ENCODE measurements around the gene FGD3.

Gene FGD3

DNA sequence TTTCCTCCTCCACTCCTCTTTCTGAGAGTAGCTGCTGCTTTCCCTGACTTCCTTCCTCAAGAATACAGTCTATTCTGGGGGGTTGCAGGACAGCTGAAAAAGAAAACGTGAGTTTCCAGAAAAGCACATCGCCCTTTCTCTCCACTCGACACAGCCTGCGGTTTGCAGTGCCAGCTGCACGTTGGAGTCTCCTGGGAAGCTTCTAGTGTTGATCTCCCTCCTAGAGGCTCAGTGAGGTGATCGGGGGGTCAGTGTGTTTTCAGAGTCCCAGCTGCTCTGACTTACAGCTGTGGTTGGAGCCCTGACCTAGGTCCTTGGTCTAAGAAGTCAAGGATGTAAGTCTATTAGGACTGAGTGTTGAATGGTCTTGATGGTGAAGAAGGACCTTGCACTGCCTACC, 86.2 kb downstream of the FGD3 start:
- Histone ChIP-seq H3K36me3 (ENCODE audit: insufficient read depth, low read length) (peaks cover 66% of the 10 kb centered on the region), H3K27ac (ENCODE audit: low read length) (no peak overlapping the region), H3K9me3 (ENCODE audit: insufficient read depth, low read length, severe bottlenecking) (no peaks in the 10 kb centered on the region), H3K27me3 (ENCODE audit: insufficient read depth, low read length, poor library complexity) (no peaks in the 10 kb centered on the region), H3K9ac (ENCODE audit: low read depth, low read length) (no peak overlapping the region), H3K79me2 (ENCODE audit: insufficient read depth, low read length) (no peaks in the 10 kb centered on the region), H4K20me1 (ENCODE audit: insufficient read depth, low read length) (0 out of 2 replicates have a peak, but pooled peaks cover 7% of the 10 kb centered on the region), H3K4me2 (ENCODE audit: insufficient read depth, low read length) (no peak overlapping the region), H2AFZ (ENCODE audit: low read depth, low read length) (no peak overlapping the region), H3K4me3 (ENCODE audit: low read depth in 1 of 2, low read length in 2 of 2) (no peak overlapping the region), H3K4me1 (ENCODE audit: insufficient read depth, low read length) (peaks cover 3% of the 10 kb centered on the region)
- ATAC-seq (ENCODE audit: insufficient read depth, low read depth): no peak
- no peak for DNase-seq
- TF ChIP-seq, protein P1, sequence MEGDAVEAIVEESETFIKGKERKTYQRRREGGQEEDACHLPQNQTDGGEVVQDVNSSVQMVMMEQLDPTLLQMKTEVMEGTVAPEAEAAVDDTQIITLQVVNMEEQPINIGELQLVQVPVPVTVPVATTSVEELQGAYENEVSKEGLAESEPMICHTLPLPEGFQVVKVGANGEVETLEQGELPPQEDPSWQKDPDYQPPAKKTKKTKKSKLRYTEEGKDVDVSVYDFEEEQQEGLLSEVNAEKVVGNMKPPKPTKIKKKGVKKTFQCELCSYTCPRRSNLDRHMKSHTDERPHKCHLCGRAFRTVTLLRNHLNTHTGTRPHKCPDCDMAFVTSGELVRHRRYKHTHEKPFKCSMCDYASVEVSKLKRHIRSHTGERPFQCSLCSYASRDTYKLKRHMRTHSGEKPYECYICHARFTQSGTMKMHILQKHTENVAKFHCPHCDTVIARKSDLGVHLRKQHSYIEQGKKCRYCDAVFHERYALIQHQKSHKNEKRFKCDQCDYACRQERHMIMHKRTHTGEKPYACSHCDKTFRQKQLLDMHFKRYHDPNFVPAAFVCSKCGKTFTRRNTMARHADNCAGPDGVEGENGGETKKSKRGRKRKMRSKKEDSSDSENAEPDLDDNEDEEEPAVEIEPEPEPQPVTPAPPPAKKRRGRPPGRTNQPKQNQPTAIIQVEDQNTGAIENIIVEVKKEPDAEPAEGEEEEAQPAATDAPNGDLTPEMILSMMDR (IDR thresholded peaks at IDR 0.05; ENCODE audit: borderline replicate concordance, extremely low read depth, low read length, poor library complexity, severe bottlenecking): no peak
- no peak for TF ChIP-seq EZH2 (IDR thresholded peaks at IDR 0.05; ENCODE audit: borderline replicate concordance, low read depth, low read length, severe bottlenecking)

DNA sequence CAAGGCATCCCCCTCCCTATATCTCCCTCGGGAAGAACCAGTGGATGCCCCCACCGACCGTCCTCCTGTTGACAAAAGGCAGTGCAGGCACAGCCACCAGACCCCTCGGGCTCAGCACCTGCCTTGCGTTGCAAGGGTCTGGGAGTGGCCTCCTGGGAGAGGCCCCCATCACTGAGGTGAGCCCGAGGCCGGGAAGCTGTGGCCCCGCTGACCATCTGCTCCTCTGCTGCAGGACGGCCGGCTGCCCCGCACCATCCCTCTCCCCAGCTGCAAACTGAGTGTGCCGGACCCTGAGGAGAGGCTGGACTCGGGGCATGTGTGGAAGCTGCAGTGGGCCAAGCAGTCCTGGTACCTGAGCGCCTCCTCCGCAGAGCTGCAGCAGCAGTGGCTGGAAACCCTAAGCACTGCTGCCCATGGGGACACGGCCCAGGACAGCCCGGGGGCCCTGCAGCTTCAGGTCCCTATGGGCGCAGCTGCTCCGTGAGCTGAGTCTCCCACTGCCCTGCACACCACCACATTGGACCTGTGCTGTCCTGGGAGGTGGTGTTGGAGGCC, 87.9 kb downstream of the FGD3 start:
- no peak for TF ChIP-seq EZH2 (IDR thresholded peaks at IDR 0.05; ENCODE audit: borderline replicate concordance, low read depth, low read length, severe bottlenecking)
- TF ChIP-seq, protein P1 (IDR thresholded peaks at IDR 0.05; ENCODE audit: borderline replicate concordance, extremely low read depth, low read length, poor library complexity, severe bottlenecking): no peak
- no peaks in the 10 kb centered on the region for H3K4me1 ChIP-seq (ENCODE audit: insufficient read depth, low read length)
- H3K27me3 ChIP-seq (ENCODE audit: insufficient read depth, low read length, poor library complexity): no peaks in the 10 kb centered on the region
- no peaks in the 10 kb centered on the region for H4K20me1 ChIP-seq (ENCODE audit: insufficient read depth, low read length)
- no peak overlapping the region for H3K27ac ChIP-seq (ENCODE audit: low read length)
- no peaks in the 10 kb centered on the region for H3K79me2 ChIP-seq (ENCODE audit: insufficient read depth, low read length)
- DNase-seq (no peak), ATAC-seq (ENCODE audit: insufficient read depth, low read depth) (no peak)
- H3K9ac ChIP-seq (ENCODE audit: low read depth, low read length): no peak overlapping the region
- peaks cover 55% of the 10 kb centered on the region for H3K36me3 ChIP-seq (ENCODE audit: insufficient read depth, low read length)
- no peak overlapping the region for H3K4me3 ChIP-seq (ENCODE audit: low read depth in 1 of 2, low read length in 2 of 2)
- no peaks in the 10 kb centered on the region for H3K9me3 ChIP-seq (ENCODE audit: insufficient read depth, low read length, severe bottlenecking)
- no peak overlapping the region for H3K4me2 ChIP-seq (ENCODE audit: insufficient read depth, low read length)
- H2AFZ ChIP-seq (ENCODE audit: low read depth, low read length): no peak overlapping the region

DNA sequence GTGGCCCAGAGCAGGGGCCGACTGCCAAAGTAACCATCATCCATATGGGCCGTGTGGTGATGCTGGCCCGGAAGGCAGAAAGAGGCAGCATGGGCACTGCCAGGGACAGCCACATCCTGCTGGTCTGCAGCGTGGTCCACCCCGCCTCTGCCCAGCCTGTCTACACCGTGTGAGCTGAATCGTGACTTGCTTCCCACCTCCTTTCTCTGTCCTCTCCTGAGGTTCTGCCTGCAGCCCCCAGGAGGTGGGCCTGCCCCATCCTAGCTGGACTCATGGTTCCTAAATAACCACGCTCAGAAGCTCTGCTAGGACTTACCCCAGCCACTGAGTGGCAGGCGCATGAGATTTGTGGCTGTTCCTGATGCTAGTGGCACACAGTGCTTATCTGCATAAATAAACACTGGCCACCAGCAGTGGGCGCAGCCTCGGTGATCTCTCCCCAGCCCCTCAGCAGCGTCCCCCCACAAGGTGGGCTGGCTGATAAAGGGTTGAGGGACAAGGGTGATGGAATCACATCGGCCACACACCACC, 88.6 kb downstream of the FGD3 start:
- no peak for DNase-seq
- H3K4me3 ChIP-seq (ENCODE audit: low read depth in 1 of 2, low read length in 2 of 2): no peak overlapping the region

More for the DNA sequence above, 88.6 kb downstream of the FGD3 start:
- Histone ChIP-seq H3K9me3 (ENCODE audit: insufficient read depth, low read length, severe bottlenecking) (no peaks in the 10 kb centered on the region), H4K20me1 (ENCODE audit: insufficient read depth, low read length) (no peaks in the 10 kb centered on the region), H3K9ac (ENCODE audit: low read depth, low read length) (no peak overlapping the region), H3K36me3 (ENCODE audit: insufficient read depth, low read length) (peaks cover 48% of the 10 kb centered on the region), H3K79me2 (ENCODE audit: insufficient read depth, low read length) (no peaks in the 10 kb centered on the region), H2AFZ (ENCODE audit: low read depth, low read length) (no peak overlapping the region), H3K4me2 (ENCODE audit: insufficient read depth, low read length) (no peak overlapping the region), H3K4me1 (ENCODE audit: insufficient read depth, low read length) (no peaks in the 10 kb centered on the region), H3K27ac (ENCODE audit: low read length) (no peak overlapping the region), H3K27me3 (ENCODE audit: insufficient read depth, low read length, poor library complexity) (no peaks in the 10 kb centered on the region)
- no peak for ATAC-seq (ENCODE audit: insufficient read depth, low read depth)
- no peak for TF ChIP-seq EZH2 (IDR thresholded peaks at IDR 0.05; ENCODE audit: borderline replicate concordance, low read depth, low read length, severe bottlenecking)
- TF ChIP-seq, protein P1 (IDR thresholded peaks at IDR 0.05; ENCODE audit: borderline replicate concordance, extremely low read depth, low read length, poor library complexity, severe bottlenecking): peak; percentile 11
